CD4-positive, alpha-beta T cell treated with Interleukin-2 at 100 ng/mL for 4 hours (primary cell): ENCODE results near the gene ADAM10.
"Not testable (repeated sequence)": the region's sequence is repeated elsewhere in the genome, so short reads cannot be mapped to it uniquely, and the experiment has no call there.

Experiments used
- DNase-seq: peaks from one replicate; pipeline ENCODE4 v3.0.0-alpha.2; 2020; ENCODE audit warnings: low spot score

Gene ADAM10

GRCh38 chr15:58608129-58608590 is 141.3 kb downstream of the ADAM10 start:
- DNase-seq, result peak; percentile 21

GRCh38 chr15:58606577-58607080 is 142.9 kb downstream of the ADAM10 start:
- DNase-seq, result no peak

GRCh38 chr15:58605931-58606530 is 143.5 kb downstream of the ADAM10 start:
- no peak for DNase-seq

- DNase-seq, result no peak
Observed at GRCh38 chr15:58604455-58604923, 145.0 kb downstream of the ADAM10 start.

- not testable (repeated sequence) for DNase-seq
Observed at GRCh38 chr15:58603927-58604326, 145.6 kb downstream of the ADAM10 start.

- DNase-seq, result no peak
Observed at GRCh38 chr15:58602823-58603222, 146.7 kb downstream of the ADAM10 start.

GRCh38 chr15:58598829-58599210 is 150.7 kb downstream of the ADAM10 start:
- no peak for DNase-seq

- no peak for DNase-seq
Observed at GRCh38 chr15:58597943-58598828, 151.3 kb downstream of the ADAM10 start.

GRCh38 chr15:58595516-58596263 is 153.8 kb downstream of the ADAM10 start:
- DNase-seq, result no peak

- DNase-seq, result no peak
Observed at GRCh38 chr15:58594898-58595297, 154.6 kb downstream of the ADAM10 start.

GRCh38 chr15:58593870-58594269 is 155.6 kb downstream of the ADAM10 start:
- DNase-seq, result no peak

GRCh38 chr15:58590926-58591325 is 158.6 kb downstream of the ADAM10 start:
- no peak for DNase-seq

- no peak for DNase-seq
Observed at GRCh38 chr15:58590236-58590635, 159.3 kb downstream of the ADAM10 start.

- DNase-seq, result no peak
Observed at GRCh38 chr15:58589047-58589446, 160.5 kb downstream of the ADAM10 start.

- DNase-seq, result no peak
Observed at GRCh38 chr15:58588096-58588495, 161.4 kb downstream of the ADAM10 start.

GRCh38 chr15:58587486-58587885 is 162.0 kb downstream of the ADAM10 start:
- no peak for DNase-seq

- DNase-seq, result no peak
Observed at GRCh38 chr15:58585693-58586443, 163.6 kb downstream of the ADAM10 start.

- no peak for DNase-seq
Observed at GRCh38 chr15:58584789-58585461, 164.6 kb downstream of the ADAM10 start.

GRCh38 chr15:58583171-58583908 is 166.2 kb downstream of the ADAM10 start:
- no peak for DNase-seq

GRCh38 chr15:58582160-58582559 is 167.3 kb downstream of the ADAM10 start:
- DNase-seq, result no peak
